K562 (cell line): ENCODE data around the gene B3GNT4. TPM values are rescaled to one million over a fixed set of nuclear protein-coding genes. Genes with fewer than 3 reads are reported as not detected.

Source experiments
- BHLHE40 ChIP-seq: IDR thresholded peaks from 2 replicates; pipeline ENCODE4 v1.6.1; 2011; ENCODE audit warnings: low read length, improper control_type of control experiment
- CCNT2 ChIP-seq: IDR thresholded peaks from 2 replicates; pipeline ENCODE4 v1.6.1; 2011; ENCODE audit warnings: borderline replicate concordance, low read depth, mild to moderate bottlenecking, moderate library complexity, mixed read lengths, low read length; ENCODE audit not compliant: insufficient read length; ENCODE audit errors: extremely low read depth
- DACH1 ChIP-seq: fragments of 450-650 bp; IDR thresholded peaks from 2 replicates; pipeline ENCODE4 v1.6.1; 2018; ENCODE audit not compliant: partially characterized antibody
- MYC ChIP-seq, 2 experiments: fragments of 250-450 bp in 1 of 2; sonication (Bioruptor Pico) in 1 of 2; IDR thresholded peaks; 2 replicates each; pipeline versions ENCODE4 v1.5.1 to v1.6.1; 2012 to 2021; ENCODE audit warnings: low read depth in 2 of 2, borderline replicate concordance in 1 of 2, improper control_type of control experiment in 1 of 2, low read length in 1 of 2, mild to moderate bottlenecking in 1 of 2, moderate library complexity in 1 of 2
- POLR2G ChIP-seq: fragments of 200-400 bp; formaldehyde crosslinking; IDR thresholded peaks from 2 replicates; pipeline ENCODE4 v1.6.1; 2017; ENCODE audit warnings: low read depth, mild to moderate bottlenecking, antibody characterized with exemption, low read length, moderate library complexity
- RBFOX2 ChIP-seq: fragments of 200-400 bp; formaldehyde crosslinking; IDR thresholded peaks from 2 replicates; pipeline ENCODE4 v1.6.1; 2017; ENCODE audit warnings: low read depth, mild to moderate bottlenecking, low read length, moderate library complexity
- SUPT5H ChIP-seq: fragments of 450-650 bp; IDR thresholded peaks from 2 replicates; pipeline ENCODE4 v1.6.1; 2016
- U2AF2 ChIP-seq: fragments of 200-400 bp; formaldehyde crosslinking; optimal IDR thresholded peaks from 2 replicates; pipeline ENCODE3; 2017; ENCODE audit warnings: low read depth, mild to moderate bottlenecking, low read length
- ZNF232 ChIP-seq: sonication (generic); formaldehyde crosslinking; IDR thresholded peaks from 2 replicates; pipeline ENCODE4 v1.8.0; 2022; ENCODE audit warnings: mild to moderate bottlenecking, missing genetic modification reagents
- polyA plus RNA-seq, 8 experiments: library from polyadenylated mRNA; depleted of rRNA in 4 of 8; stranded (reverse) in 5 of 8; unstranded in 3 of 8; fragments of >200 nt; fragmentation: Nextera tagmentation in 2 of 8; fragmentation: Illumina TruSeq in 1 of 8; extraction: Ambion mirVana in 2 of 8; extraction: Trizol in 1 of 8; gene quantifications; 2 replicates each; pipeline versions ENCODE4 v1.2.1 to v1.2.3, GENCODE V29; 2011 to 2014; ENCODE audit warnings: inconsistent platforms in 1 of 8, missing spikeins in 1 of 8
- total RNA-seq, 7 experiments: library from RNA; depleted of rRNA in 6 of 7; stranded (reverse); fragments of >200 nt in 6 of 7; fragmentation: Illumina TruSeq in 2 of 7; extraction: Trizol in 2 of 7; gene quantifications; 2 replicates each; pipeline versions ENCODE4 v1.2.1 to v1.2.3, GENCODE V29; 2011 to 2021; ENCODE audit warnings: low replicate concordance in 1 of 7
- TF ChIP-seq, protein P1 (sequence below), 2 experiments: fragments of 450-650 bp; IDR thresholded peaks; 2 replicates each; pipeline ENCODE4 v1.6.1; 2018; ENCODE audit warnings: mild to moderate bottlenecking in 2 of 2, low read depth in 1 of 2; ENCODE audit not compliant: partially characterized antibody in 2 of 2
- TF ChIP-seq, protein P2 (sequence below): fragments of 250-450 bp; sonication (Bioruptor Pico); IDR thresholded peaks from 2 replicates; pipeline ENCODE4 v1.8.0; 2021; ENCODE audit warnings: moderate library complexity, mild to moderate bottlenecking, inconsistent platforms
- TF ChIP-seq, protein P3 (sequence below), 2 experiments: fragments of 450-650 bp; IDR thresholded peaks; 2 replicates each; pipeline ENCODE4 v1.6.1; 2016
- TF ChIP-seq, protein P4 (sequence below), 2 experiments: fragments of 450-650 bp; conservative IDR thresholded peaks; 2 replicates each; pipeline ENCODE4 v1.6.1; 2017; ENCODE audit warnings: mild to moderate bottlenecking in 2 of 2, moderate library complexity in 2 of 2
- TF ChIP-seq, protein P5 (sequence below): fragments of 250-450 bp; sonication (Bioruptor Pico); IDR thresholded peaks from 2 replicates; pipeline ENCODE4 v1.5.0; 2020; ENCODE audit warnings: mild to moderate bottlenecking, borderline replicate concordance

The B3GNT4 gene
- total and polyA plus RNA-seq, 9 of the 15 experiments (the other 6 are each of a cell fraction or from before 2014, with no cell fraction given) = 0.17 to 3.2 (median 1.3) TPM

DNA sequence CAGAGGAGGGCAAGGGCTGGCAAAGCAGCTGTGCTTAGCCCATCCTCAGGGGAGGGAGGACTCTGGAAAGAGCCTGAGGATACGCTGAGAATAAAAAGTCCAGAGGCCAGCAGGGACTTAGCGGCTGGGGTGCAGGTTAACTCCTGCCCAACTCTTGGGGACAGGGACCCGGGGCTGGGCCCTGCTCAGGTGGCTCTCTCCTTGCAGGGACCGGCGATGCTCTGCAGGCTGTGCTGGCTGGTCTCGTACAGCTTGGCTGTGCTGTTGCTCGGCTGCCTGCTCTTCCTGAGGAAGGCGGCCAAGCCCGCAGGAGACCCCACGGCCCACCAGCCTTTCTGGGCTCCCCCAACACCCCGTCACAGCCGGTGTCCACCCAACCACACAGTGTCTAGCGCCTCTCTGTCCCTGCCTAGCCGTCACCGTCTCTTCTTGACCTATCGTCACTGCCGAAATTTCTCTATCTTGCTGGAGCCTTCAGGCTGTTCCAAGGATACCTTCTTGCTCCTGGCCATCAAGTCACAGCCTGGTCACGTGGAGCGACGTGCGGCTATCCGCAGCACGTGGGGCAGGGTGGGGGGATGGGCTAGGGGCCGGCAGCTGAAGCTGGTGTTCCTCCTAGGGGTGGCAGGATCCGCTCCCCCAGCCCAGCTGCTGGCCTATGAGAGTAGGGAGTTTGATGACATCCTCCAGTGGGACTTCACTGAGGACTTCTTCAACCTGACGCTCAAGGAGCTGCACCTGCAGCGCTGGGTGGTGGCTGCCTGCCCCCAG is 2.8 kb downstream of the B3GNT4 start (continued):
- TF ChIP-seq, protein P1, sequence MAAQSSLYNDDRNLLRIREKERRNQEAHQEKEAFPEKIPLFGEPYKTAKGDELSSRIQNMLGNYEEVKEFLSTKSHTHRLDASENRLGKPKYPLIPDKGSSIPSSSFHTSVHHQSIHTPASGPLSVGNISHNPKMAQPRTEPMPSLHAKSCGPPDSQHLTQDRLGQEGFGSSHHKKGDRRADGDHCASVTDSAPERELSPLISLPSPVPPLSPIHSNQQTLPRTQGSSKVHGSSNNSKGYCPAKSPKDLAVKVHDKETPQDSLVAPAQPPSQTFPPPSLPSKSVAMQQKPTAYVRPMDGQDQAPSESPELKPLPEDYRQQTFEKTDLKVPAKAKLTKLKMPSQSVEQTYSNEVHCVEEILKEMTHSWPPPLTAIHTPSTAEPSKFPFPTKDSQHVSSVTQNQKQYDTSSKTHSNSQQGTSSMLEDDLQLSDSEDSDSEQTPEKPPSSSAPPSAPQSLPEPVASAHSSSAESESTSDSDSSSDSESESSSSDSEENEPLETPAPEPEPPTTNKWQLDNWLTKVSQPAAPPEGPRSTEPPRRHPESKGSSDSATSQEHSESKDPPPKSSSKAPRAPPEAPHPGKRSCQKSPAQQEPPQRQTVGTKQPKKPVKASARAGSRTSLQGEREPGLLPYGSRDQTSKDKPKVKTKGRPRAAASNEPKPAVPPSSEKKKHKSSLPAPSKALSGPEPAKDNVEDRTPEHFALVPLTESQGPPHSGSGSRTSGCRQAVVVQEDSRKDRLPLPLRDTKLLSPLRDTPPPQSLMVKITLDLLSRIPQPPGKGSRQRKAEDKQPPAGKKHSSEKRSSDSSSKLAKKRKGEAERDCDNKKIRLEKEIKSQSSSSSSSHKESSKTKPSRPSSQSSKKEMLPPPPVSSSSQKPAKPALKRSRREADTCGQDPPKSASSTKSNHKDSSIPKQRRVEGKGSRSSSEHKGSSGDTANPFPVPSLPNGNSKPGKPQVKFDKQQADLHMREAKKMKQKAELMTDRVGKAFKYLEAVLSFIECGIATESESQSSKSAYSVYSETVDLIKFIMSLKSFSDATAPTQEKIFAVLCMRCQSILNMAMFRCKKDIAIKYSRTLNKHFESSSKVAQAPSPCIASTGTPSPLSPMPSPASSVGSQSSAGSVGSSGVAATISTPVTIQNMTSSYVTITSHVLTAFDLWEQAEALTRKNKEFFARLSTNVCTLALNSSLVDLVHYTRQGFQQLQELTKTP (IDR thresholded peaks at IDR 0.05; ENCODE audit: low read depth in 1 of 2, partially characterized antibody in 2 of 2) = no peak
- TF ChIP-seq ZNF232 (CRISPR knock-in tag) (no peak), POLR2G (peak; percentile 73), CCNT2 (peak; percentile 28), RBFOX2 (peak; percentile 42; the same call in 1 of the 2 replicates), DACH1 (no peak), SUPT5H (peak; percentile 75), MYC (IDR thresholded peaks at IDR 0.05; ENCODE audit: low read depth, low read length) (peak; percentile 22; the same call in 1 of the 2 replicates), MYC (CRISPR knock-in tag; IDR thresholded peaks at IDR 0.05; ENCODE audit: borderline replicate concordance, low read depth) (no peak), U2AF2 (no peak), BHLHE40 (peak; percentile 50; the same call in 1 of the 2 replicates)
- TF ChIP-seq, protein P2, sequence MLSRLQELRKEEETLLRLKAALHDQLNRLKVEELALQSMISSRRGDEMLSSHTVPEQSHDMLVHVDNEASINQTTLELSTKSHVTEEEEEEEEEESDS (CRISPR knock-in tag) = no peak
- TF ChIP-seq, protein P3, sequence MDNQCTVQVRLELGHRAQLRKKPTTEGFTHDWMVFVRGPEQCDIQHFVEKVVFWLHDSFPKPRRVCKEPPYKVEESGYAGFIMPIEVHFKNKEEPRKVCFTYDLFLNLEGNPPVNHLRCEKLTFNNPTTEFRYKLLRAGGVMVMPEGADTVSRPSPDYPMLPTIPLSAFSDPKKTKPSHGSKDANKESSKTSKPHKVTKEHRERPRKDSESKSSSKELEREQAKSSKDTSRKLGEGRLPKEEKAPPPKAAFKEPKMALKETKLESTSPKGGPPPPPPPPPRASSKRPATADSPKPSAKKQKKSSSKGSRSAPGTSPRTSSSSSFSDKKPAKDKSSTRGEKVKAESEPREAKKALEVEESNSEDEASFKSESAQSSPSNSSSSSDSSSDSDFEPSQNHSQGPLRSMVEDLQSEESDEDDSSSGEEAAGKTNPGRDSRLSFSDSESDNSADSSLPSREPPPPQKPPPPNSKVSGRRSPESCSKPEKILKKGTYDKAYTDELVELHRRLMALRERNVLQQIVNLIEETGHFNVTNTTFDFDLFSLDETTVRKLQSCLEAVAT (IDR thresholded peaks at IDR 0.05) = 0 out of 4 replicates have a peak, but pooled peaks of 1 of the 2 experiments have one; percentile 28
- TF ChIP-seq, protein P4, sequence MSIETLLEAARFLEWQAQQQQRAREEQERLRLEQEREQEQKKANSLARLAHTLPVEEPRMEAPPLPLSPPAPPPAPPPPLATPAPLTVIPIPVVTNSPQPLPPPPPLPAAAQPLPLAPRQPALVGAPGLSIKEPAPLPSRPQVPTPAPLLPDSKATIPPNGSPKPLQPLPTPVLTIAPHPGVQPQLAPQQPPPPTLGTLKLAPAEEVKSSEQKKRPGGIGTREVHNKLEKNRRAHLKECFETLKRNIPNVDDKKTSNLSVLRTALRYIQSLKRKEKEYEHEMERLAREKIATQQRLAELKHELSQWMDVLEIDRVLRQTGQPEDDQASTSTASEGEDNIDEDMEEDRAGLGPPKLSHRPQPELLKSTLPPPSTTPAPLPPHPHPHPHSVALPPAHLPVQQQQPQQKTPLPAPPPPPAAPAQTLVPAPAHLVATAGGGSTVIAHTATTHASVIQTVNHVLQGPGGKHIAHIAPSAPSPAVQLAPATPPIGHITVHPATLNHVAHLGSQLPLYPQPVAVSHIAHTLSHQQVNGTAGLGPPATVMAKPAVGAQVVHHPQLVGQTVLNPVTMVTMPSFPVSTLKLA (conservative IDR thresholded peaks at IDR 0.05) = peak; percentile 38 to 61; a peak in 1 of 4 replicates
- TF ChIP-seq, protein P5, sequence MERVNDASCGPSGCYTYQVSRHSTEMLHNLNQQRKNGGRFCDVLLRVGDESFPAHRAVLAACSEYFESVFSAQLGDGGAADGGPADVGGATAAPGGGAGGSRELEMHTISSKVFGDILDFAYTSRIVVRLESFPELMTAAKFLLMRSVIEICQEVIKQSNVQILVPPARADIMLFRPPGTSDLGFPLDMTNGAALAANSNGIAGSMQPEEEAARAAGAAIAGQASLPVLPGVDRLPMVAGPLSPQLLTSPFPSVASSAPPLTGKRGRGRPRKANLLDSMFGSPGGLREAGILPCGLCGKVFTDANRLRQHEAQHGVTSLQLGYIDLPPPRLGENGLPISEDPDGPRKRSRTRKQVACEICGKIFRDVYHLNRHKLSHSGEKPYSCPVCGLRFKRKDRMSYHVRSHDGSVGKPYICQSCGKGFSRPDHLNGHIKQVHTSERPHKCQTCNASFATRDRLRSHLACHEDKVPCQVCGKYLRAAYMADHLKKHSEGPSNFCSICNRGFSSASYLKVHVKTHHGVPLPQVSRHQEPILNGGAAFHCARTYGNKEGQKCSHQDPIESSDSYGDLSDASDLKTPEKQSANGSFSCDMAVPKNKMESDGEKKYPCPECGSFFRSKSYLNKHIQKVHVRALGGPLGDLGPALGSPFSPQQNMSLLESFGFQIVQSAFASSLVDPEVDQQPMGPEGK (CRISPR knock-in tag) = no peak
